ENCODE data around the gene ANO6.
"Not testable (repeated sequence)": the region's sequence is repeated elsewhere in the genome, so short reads cannot be mapped to it uniquely, and the experiment has no call there.

Gene ANO6

GRCh38 chr12:45214071-45214470 lies 1.8 kb upstream of the ANO6 start:
- no peak for DNase-seq (ENCODE audit: low spot score)

- no peak for DNase-seq (ENCODE audit: low spot score)
Observed at GRCh38 chr12:45214749-45215418, 1.0 kb upstream of the ANO6 start.

- DNase-seq (ENCODE audit: low spot score), result peak; percentile 41
Observed at GRCh38 chr12:45216230-45216982, 511 bp downstream of the ANO6 start.

GRCh38 chr12:45216983-45217485 lies 1.1 kb downstream of the ANO6 start:
- DNase-seq (ENCODE audit: low spot score), result no peak

- DNase-seq (ENCODE audit: low spot score), result no peak
Observed at GRCh38 chr12:45217846-45218245, 2.0 kb downstream of the ANO6 start.

- no peak for DNase-seq (ENCODE audit: low spot score)
Observed at GRCh38 chr12:45219621-45220020, 3.7 kb downstream of the ANO6 start.

- no peak for DNase-seq (ENCODE audit: low spot score)
Observed at GRCh38 chr12:45220363-45220931, 4.6 kb downstream of the ANO6 start.

- no peak for DNase-seq (ENCODE audit: low spot score)
Observed at GRCh38 chr12:45220969-45221368, 5.1 kb downstream of the ANO6 start.

GRCh38 chr12:45223868-45224267 lies 8.0 kb downstream of the ANO6 start:
- no peak for DNase-seq (ENCODE audit: low spot score)

GRCh38 chr12:45224311-45224710 lies 8.4 kb downstream of the ANO6 start:
- no peak for DNase-seq (ENCODE audit: low spot score)

GRCh38 chr12:45226021-45226420 lies 10.1 kb downstream of the ANO6 start:
- DNase-seq (ENCODE audit: low spot score), result no peak

GRCh38 chr12:45227316-45228067 lies 11.6 kb downstream of the ANO6 start:
- no peak for DNase-seq (ENCODE audit: low spot score)

- DNase-seq (ENCODE audit: low spot score), result peak; percentile 19
Observed at GRCh38 chr12:45231515-45232145, 15.7 kb downstream of the ANO6 start.

GRCh38 chr12:45232146-45232755 lies 16.4 kb downstream of the ANO6 start:
- no peak for DNase-seq (ENCODE audit: low spot score)

- DNase-seq (ENCODE audit: low spot score), result peak; percentile 70
Observed at GRCh38 chr12:45232756-45233372, 17.0 kb downstream of the ANO6 start.

GRCh38 chr12:45234139-45234865 lies 18.4 kb downstream of the ANO6 start:
- DNase-seq (ENCODE audit: low spot score), result peak; percentile 68

- DNase-seq (ENCODE audit: low spot score), result peak; percentile 64
Observed at GRCh38 chr12:45235087-45236025, 19.5 kb downstream of the ANO6 start.

GRCh38 chr12:45236383-45236782 lies 20.5 kb downstream of the ANO6 start:
- DNase-seq (ENCODE audit: low spot score), result not testable (repeated sequence)

GRCh38 chr12:45242180-45242579 lies 26.3 kb downstream of the ANO6 start:
- DNase-seq (ENCODE audit: low spot score), result no peak
